Activated T-cell treated with anti-CD3 and anti-CD28 coated beads for 24 hours (primary cell): ENCODE measurements around the gene RBBP6.
"Not testable (repeated sequence)": the region's sequence is repeated elsewhere in the genome, so short reads cannot be mapped to it uniquely, and the experiment has no call there.

Experiments used
- DNase-seq: peaks from one replicate; pipeline ENCODE4 v3.0.0-alpha.2; 2020; ENCODE audit warnings: low read depth

Gene RBBP6

GRCh38 chr16:24568392-24568791, 29.0 kb downstream of the RBBP6 start:
- DNase-seq = no peak

DNA sequence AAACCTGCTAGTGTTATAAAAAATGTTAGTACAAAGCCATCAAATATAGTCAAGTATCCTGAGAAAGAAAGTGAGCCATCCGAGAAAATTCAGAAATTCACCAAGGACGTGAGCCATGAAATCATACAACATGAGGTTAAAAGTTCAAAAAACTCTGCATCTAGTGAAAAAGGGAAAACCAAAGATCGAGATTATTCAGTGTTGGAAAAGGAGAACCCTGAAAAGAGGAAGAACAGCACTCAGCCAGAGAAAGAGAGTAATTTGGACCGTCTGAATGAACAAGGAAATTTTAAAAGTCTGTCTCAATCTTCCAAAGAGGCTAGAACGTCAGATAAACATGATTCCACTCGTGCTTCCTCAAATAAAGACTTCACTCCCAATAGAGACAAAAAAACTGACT, 31.7 kb downstream of the RBBP6 start:
- no peak for DNase-seq

- DNase-seq = no peak
These were observed 32.7 kb downstream of the RBBP6 start for GRCh38 chr16:24572069-24572468.

DNA sequence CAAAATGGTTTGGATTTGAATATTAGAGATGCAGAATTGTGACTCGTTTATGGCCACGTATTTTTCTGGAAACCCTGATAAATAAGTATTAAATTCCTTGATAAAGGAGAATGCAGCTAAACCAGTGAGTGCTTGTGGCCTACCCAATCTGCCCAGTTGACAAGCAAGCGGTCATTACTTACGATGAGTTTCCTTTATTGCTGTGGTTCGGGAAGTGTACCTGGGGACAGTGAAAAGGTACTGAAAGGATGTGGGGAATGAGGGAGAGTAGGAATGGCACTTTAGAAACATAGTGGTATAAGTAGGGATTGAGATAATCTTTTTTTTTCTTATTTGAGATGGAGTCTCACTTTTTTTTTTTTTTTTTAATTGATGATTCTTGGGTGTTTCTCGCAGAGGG, 33.8 kb downstream of the RBBP6 start:
- no peak for DNase-seq

GRCh38 chr16:24574515-24575485, 35.4 kb downstream of the RBBP6 start:
- not testable (repeated sequence) for DNase-seq

- not testable (repeated sequence) for DNase-seq
These were observed 36.4 kb downstream of the RBBP6 start for GRCh38 chr16:24575791-24576190.

DNA sequence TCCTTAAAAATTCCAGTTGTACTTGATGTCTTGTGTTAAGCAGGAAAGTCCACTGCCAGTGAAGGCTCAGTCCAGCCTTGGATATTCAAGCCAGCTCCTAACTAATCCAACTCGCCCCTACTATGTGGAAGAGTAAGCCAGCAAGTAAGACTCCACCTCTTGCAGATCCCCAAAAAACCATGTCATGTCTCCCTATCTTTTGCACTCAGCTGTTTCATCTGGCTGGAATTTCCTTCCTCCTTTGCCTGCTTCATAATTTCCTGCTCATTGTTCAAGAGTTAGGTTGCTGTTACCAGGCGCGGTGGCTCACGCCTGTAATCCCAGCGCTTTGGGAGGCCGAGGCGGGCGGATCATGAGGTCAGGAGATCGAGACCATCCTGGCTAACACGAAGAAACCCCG, 37.8 kb downstream of the RBBP6 start:
- DNase-seq = no peak

DNA sequence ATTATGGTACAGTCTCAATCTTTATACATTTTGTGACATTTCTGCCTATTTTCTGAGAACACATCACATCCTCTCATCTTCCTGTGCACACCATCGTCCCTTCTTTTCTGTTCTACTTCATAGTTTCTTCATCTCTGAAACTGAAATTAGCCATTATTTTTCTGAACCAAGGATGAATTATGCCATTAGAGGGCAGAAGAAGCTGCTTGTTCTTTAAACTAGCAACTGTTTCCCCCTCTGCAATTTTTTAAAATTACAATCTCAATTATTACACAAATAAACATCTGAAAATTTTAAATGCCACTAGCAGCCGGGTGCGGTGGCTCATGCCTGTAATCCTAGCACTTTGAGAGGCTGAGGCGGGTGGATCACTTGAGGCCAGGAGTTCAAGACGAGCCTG, 41.3 kb downstream of the RBBP6 start:
- DNase-seq = no peak

- DNase-seq = no peak
These were observed 44.1 kb downstream of the RBBP6 start for GRCh38 chr16:24583494-24583893.

- no peak for DNase-seq
These were observed 50.6 kb downstream of the RBBP6 start for GRCh38 chr16:24589997-24590396.

GRCh38 chr16:24598777-24599437, 59.5 kb downstream of the RBBP6 start:
- DNase-seq = no peak

DNA sequence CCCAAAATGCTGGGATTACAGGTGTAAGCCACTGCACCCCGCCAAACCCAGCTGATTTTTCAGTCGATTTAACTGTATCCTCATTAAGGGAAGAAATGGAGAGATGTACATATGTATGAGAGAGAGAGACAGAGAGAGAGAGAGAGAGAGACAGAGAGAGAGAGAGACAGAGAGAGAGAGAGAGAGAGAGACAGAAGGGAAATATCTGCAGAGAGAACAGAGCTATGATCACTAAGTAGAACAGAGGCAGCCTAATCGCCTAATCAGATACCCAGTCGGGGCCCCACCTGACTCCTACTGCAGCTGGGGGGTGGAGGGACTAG, 70.0 kb downstream of the RBBP6 start:
- DNase-seq = no peak

GRCh38 chr16:24609740-24610415, 70.5 kb downstream of the RBBP6 start:
- no peak for DNase-seq

- DNase-seq = no peak
These were observed 71.0 kb downstream of the RBBP6 start for GRCh38 chr16:24610416-24610755.

DNA sequence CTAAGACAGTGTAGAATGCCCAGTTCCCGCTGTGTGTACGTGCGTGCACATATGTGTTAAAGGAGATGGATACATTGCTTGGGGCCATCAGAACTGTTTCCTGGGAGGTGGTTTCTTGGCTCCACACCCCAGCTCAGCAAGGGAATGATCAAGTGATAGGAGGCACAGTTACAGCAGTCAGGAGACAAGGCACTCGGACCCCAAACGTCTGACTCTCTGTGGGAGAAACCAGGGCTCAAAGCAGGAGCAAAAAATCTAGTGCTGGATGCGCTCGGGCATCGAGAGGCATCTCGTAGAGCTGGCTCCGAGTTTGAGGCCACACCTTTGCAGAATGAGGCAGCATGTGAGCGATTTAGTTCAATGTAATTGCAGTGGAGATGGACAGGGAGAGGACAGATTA, 71.9 kb downstream of the RBBP6 start:
- no peak for DNase-seq

GRCh38 chr16:24612656-24613055, 73.3 kb downstream of the RBBP6 start:
- no peak for DNase-seq

DNA sequence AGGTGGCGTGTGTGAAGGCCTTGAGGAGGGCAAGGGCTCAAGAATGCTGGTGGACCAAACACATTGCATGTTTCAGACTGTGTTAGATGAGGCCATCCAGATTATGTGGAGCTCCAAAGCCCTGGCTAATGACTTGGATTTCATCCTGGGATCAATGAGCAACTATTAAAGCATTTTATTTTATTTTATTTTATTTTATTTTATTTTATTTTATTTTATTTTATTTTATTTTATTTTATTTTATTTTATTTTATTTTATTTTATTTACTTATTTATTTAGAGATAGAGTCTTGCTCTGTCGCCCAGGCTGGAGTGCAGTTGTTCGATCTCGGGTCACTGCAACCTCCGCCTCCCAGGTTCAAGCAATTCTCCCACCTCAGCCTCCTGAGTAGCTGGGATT, 73.9 kb downstream of the RBBP6 start:
- not testable (repeated sequence) for DNase-seq

DNA sequence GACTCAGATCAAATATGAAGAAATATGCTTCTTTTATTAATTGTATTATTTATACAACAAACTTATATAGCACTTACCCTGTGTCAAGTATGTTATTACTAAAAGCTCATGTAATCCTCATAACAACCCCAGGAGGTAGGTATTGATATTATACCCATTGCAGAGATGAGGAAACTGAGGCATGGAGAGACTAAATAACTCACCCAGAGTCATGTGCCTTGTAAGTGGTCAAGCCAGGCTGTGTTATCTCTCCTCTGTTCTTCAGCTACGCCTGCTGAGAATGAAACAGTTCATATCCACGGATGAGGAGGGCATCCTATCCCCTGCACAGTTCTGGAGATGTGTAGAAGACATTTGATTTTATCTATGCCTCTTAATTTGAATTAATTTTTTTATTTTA, 78.1 kb downstream of the RBBP6 start:
- DNase-seq = no peak
